GM20431 (cell line): ENCODE measurements around the gene RNF168.
"Not testable (repeated sequence)": the region's sequence is repeated elsewhere in the genome, so short reads cannot be mapped to it uniquely, and the experiment has no call there.

Experiments used
- in situ Hi-C: fragments of 300-500 bp; cut with MseI, MboI; formaldehyde crosslinking; loops from one replicate; pipeline ENCODE4 v1.15.0; 2020; ENCODE audit warnings: low sequenced_read_pairs; ENCODE audit not compliant: unreplicated experiment

Gene RNF168

DNA sequence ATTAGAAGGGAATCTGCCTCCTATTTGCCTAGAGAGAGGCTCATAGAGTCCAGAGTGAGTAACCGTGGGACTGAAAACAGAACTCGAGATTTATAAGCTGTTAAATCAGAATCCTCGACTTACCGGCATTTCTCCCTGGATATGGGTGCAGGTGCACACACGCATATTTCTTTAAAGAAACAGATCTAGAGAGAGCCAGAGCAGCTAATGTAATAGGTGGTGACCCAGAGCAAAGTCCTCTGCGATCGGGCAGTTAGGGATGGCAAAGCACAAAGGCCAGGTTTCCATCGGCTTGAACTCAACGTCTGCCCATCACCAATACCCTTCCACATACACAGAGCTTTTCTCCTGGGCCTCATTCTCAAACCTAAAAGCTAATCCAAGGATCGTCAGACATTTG lies 13.8 kb downstream of the RNF168 start:
- in situ Hi-C loops, result no loop called here

DNA sequence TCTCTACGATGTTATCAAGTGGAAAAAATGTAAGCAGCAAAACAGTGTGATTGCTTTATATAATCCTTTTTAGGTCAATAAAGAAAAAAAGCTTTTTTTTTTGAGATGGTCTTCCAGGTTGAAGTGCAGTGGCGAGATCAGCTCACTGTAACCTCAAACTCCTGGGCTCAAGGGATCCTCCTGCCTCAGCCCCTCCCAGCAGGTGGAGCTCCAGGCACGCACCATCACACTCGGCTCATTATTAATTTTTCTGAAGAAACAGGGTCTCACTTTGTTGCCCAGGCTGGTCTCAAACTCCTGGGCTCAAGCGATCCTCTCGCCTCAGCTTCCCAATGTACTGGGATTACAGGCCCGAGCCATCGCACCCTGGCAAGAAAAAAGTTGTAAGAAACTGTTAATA lies 17.3 kb downstream of the RNF168 start:
- in situ Hi-C loops, result no loop called here

DNA sequence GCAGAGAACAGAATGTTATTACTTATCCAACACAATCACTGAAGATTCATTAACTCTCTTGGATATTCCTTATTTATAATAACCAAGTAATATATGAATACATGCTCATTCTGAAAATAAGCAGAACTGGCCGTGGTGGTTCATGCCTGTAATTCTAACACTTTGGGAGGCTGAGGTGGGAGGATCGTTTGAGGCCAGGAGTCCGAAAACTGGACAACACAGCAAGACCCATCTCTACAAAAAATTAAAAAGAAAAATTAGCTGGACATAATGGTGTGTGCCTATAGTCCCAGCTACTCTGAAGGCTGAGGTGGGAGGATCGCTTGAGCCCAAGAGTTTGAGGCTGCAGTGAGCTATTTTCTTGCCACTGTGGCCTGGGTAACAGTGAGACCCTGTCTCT lies 25.9 kb downstream of the RNF168 start:
- in situ Hi-C loops, result no loop called here

DNA sequence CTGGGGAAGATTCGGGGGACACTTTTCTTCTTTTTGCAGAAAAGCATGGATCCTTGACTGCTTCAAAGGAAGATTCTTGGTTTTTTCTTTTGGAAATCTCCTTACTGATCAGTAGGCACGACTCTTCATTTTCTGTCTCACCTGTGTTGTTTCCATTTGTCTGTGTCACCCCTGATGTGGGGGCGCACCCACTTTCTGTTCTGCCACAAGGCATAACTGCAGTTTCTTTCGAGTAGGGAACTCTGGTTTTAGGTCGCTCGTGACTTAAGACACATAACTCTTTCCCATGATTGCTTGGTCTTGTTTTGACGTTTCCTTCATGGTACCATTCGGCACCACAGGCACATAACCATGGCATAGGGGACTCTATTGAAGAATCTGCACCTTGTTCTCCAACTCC lies 31.3 kb downstream of the RNF168 start:
- in situ Hi-C loops, result no loop called here

DNA sequence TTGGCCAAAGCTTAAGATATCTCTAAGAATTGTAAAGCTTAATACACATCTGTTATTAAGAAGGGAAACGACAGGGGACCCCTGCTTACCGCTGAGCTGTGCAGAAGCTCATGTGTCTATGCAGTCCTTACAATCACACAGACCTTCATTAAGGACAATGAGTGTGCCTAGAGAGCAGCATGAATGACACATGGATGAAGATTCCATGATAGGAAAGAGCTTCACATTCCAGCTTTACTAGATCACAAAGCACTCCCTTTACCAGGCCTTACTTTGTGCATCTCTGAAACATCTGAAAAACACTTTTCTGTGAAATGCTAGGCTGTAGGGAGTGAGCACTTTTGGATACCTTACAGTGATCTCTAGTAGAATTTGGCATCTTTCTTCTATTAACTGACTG lies 32.0 kb downstream of the RNF168 start:
- in situ Hi-C loops, result no loop called here

DNA sequence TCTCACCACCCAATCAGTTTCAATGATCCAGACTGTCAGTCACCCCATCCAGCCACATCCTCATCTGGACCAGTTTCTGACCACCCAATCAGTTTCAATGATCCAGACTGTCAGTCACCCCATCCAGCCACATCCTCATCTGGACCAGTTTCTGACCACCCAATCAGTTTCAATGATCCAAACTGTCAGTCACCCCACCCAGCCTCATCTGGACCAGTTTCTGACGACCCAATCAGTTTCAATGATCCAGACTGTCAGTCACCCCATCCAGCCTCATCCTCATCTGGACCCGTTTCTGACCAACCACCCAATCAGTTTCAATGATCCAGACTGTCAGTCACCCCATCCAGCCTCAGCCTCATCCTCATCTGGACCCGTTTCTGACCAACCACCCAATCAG lies 33.4 kb downstream of the RNF168 start:
- in situ Hi-C loops, result not testable (repeated sequence)

DNA sequence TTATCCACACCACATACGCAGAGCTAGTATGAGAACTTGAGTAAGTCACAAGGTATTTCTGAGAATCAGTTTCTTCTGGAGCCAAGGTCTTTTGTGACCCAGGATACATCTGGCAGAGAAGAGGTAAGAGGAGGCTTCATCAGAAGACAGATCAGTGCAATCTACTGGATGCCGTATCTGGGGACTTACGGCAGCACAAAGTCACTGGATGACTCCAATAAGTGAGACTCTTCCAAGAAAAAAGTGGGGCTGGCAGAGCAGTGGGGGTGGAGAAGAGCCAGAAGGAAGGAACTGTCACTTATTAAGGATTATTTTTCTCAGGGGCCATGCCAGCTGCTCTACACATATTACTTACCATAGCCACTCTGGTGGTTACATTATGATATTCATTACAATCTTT lies 39.8 kb downstream of the RNF168 start:
- in situ Hi-C loops, result no loop called here

DNA sequence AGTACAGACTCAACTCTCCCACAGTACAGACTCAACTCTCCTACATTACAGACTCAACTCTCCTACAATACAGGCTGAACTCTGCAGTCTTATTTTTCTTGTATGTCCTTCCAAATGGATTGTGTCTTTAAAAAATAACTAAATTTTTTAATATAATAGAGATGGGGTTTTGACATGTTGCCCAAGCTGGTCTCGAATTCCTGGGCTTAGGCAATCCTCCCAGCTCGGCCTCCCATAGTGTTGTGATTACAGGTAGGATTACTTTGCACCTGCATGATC lies 40.2 kb downstream of the RNF168 start:
- in situ Hi-C loops, result no loop called here

DNA sequence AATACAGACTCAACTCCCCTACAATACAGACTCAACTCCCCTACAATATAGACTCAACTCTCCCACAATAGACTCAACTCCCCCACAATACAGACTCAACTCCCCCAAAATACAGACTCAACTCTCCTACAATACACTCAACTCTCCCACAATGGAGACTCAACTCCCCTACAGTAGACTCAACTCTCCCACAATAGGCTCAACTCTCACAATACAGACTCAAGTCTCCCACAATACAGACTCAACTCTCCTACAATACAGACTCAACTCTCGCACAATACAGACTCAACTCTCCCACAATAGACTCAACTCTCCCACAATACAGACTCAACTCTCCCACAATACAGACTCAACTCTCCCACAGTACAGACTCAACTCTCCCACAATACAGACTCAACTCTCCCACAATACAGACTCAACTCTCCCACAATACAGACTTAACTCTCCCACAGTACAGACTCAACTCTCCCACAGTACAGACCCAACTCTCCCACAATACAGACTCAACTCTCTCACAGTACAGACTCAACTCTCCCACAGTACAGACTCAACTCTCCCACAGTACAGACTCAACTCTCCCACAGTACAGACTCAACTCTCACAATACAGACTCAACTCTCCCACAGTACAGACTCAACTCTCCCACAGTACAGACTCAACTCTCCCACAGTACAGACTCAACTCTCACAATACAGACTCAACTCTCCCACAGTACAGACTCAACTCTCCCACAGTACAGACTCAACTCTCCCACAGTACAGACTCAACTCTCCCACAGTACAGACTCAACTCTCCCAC lies 40.7 kb downstream of the RNF168 start:
- in situ Hi-C loops, result not testable (repeated sequence)

DNA sequence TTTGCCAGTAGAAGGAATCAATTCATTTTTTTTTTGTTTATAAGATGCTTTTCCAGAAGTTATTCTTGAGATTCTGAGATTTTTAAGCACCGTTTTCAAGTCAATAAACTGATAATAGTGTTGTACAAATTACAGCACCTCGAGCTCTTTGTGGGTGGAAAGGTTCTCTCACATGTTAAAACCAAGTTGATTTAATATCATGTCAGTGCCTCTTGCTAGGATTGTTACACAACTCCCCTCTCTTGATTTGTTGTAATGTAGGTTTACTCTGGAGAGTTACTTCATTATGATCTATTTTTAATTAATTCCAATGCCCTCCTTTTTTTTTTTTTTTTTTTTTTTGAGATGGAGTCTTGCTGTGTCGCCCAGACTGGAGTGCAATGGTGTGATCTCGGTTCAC lies 45.5 kb downstream of the RNF168 start:
- in situ Hi-C loops, result no loop called here

DNA sequence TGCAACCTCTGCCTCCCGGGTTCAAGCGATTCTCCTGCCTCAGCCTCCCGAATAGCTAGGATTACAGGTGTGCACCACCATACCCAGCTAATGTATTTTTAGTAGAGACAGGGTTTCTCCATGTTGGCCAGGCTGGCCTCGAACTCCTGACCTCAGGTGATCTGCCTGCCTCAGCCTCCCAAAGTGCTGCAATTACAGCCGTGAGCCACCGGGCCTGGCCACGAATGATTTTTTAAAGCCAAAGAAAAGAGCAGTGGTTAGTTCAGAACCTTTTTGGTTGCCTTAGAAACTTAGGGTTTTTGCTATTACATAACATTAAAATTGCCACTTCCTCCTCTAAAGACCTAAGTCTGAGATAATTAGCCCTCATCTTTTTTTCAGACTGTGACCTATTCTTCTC lies 46.1 kb downstream of the RNF168 start:
- in situ Hi-C loops, result not testable (repeated sequence)

DNA sequence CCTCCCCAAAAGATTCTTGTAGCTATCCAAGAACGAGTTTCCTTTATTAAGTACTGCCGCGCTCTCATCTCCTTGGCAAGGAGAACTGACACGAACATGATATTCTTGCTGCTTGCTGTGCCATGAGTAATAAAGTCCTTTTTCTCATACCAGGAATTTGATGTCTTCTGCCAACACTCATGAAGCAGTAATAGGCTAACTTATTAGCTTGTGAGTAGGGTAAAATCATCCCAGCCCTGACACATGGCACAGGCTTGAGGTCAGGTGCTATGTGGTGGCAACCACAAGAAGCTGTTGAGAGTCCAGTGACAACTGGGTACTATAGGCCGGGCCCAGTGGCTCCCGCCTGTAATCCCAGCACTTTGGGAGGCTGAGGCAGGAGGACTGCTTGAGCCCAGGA lies 48.6 kb downstream of the RNF168 start:
- in situ Hi-C loops, result no loop called here

DNA sequence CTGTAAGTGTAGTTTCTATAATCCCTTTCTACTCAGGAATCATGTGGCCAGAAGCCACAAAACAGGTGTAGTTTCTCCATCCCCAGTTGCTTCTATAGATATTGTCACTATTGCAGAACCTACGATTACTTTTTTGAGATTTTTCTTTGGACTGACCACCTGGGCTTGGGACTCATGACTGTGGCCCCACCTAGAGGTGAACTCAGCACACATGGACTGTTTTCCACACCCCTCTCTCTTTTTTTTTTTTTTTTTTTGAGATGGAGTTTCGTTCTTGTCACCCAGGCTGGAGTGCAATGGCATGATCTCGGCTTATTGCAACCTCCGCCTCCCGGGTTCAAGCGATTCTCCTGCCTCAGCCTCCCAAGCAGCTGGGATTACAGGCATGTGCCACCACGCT lies 58.2 kb downstream of the RNF168 start:
- in situ Hi-C loops, result not testable (repeated sequence)

DNA sequence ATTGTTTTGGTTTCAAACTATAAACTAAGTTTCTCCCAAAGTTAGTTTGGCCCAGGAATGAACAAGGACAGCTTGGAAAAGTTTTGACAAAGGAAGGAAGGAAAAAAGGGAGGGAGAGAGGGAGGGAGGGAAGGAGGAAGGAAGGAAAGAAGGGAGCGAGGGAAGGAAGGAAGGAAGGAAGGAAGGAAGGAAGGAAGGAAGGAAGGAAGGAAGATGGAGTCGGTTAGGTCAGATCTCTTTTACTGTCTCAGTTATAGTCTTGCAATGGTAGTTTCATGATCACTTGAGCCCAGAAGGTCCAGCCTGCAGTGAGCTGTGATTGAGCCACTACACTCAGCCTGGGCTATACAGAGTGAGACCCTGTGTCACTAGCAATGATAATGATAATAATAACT lies 59.1 kb downstream of the RNF168 start:
- in situ Hi-C loops, result no loop called here

DNA sequence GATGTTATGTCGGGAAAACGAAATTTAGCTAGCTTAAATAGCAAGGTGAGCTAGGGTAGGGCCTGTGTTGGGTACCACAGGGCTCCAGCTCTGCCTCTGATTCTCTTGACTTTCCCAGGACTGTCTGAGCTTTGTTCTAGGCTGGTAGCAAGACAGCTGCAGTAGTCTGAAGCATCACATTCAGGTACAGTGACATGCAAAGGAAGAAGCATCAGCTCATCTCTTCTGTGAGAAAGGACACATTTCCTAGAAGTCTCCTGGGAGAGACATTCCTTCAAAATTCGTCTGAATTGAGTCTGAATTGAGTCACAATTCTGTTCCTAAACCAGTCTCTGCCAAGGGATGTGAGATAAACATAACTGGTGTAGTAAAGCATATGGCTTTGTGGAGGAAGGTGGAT lies 62.9 kb downstream of the RNF168 start:
- in situ Hi-C loops, result no loop called here

DNA sequence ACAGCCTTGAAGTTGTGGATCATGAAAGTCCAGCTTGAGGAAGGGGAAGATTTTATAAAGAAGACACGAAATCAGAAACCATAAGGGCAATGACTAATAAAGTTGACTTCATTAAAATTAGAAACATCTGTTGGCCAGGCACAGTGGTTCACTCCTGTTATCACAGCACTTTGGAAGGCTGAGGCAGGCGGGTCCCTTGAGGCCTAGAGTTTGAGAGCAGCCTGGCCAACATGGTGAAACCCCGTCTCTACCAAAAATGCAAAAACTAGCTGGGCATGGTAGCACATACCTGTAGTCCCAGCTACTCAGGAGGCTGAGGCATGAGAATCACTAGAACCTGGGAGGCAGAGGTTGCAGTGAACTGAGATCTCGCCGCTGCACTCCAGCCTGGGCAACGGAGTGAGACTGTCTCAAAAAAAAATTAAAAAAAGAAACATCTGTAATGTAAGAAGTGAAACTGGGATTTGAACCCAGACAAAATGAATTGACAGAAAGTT lies 63.5 kb downstream of the RNF168 start:
- in situ Hi-C loops, result no loop called here

DNA sequence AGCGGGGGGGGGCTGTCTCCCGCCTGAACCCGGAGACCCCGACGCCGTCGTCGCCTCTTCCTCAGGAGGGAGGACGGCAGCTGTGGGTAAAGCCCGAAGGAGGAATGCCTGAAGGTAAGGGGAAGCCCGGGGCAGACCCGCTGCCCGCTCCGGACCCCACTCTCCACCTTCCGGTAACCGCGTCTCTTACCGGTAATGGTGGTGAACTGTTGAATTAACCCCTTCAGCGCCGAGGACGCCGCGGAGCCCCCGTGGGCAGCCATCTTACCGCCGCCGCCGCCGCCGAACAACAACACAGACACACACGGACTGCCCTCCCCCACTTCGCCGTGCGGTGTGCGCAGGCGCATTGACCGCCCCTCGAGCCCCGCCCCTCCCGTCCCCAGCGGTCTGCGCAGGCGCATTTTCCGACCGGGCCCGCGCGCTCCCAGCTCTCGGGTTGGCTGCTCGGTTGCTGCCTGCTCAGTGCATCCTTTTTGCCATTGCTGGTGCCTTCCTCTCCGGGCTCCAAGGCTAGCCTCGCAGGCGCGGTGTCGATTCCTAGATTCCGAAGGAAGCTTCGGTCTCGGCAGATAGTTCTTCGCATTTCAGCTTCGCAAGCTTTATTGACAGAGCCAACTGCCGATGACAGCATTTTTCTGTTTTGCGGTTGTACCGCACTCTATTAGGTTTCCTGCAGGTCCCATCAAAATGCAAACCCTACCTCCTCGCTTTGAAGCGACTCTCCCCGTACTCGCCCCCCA lies 71.3 kb downstream of the RNF168 start, which contains the start of gene UBXN7:
UBXN7 (minus strand) TSS at position 291 of the 743 bp plus-strand sequence; CDS start at position 263, 28 bp downstream.
- in situ Hi-C loops, result no loop called here

DNA sequence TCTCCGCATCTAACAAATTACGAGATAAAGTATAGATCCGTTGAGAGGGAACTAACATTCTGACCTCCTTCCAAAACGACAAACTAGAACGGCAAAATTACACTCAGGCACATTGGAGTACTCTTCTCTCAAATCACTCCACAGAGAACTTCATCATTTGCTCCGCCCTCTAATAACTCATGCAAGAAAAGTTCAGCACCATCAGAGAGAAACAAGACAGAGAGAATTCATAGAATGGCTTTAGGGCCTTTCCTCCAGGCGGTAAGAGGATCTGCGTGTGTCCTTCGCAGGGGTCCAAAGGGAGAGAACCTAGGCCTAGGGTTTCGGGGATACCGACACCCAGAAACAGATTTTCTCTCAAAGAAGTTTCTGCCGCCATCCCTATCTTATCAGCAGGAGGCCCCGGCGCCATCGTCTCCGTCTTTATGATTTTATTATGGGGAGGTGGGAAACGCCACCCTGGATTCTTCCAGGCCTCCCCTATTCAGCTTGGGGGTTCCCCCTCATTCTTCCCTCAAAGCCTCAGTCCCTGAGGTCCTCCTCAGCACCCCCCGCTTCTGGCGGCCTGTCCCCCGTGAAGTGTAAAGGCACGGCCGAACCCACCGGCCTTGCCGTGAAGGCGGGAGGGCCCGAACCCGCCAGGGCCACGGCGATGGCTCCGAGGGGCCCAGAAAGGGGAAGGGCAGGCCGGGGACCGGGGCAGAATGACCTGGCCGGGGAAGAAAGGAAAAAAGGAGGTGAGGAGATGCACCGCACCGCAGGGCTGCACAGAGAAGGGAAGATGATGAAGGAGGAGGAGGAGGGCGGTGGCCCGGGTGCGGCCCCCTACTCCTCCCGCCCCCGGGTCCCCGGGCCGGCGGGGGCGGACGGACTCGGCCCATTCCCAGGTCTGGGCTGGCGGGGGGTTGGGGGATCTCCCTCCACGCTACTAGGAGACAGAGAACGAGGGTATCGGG lies 72.1 kb downstream of the RNF168 start:
- in situ Hi-C loops, result no loop called here

DNA sequence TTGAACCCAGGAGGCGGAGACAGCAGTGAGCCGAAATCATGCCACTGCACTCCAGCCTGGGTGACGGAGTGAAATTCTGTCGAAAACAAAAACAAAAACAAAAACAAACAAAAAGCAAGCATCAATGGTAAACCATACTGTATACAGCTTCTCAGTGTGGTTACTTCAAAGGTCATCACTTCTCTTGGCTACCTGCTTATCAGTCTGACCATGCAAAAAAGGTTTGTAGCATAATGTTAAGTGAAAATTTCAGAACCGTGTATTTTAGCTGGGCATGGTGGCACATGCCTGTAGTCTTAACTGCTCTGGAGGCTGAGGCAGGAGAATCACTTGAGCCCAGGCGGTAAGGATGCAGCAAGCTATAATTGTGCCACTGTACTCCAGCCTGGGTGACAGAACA lies 75.5 kb downstream of the RNF168 start:
- in situ Hi-C loops, result no loop called here

DNA sequence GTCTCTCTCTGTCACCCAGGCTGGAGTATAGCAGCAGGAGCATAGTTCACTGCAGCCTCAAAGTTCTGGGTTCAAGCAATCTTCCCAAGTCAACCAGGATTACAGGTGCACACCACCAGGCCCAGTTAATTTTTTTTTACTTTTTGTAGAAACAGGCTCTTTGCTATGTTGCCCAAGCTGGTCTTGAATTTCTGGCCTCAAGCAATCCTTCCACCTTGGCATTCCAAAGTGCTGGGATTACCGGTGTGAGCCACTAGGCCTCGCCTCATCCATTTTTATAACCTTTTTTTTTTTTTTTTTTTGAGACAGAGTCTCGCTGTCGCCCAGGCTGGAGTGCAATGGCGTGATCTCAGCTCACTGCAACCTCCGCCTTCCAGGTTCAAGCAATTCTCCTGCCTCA lies 79.1 kb downstream of the RNF168 start:
- in situ Hi-C loops, result not testable (repeated sequence)
